Tongue (tissue), 2 donors: ENCODE data around the gene VWA8. TPM values are rescaled to one million over a fixed set of nuclear protein-coding genes. Genes with fewer than 3 reads are reported as not detected.
"Not testable (repeated sequence)": the region's sequence is repeated elsewhere in the genome, so short reads cannot be mapped to it uniquely, and the experiment has no call there.

ENCODE experiments used
- DNase-seq: peaks from one replicate; pipeline ENCODE4 v3.0.0-alpha.2; 2015
- total RNA-seq: library from RNA; depleted of rRNA; stranded (reverse); fragments of >200 nt; gene quantifications from one replicate; pipeline ENCODE4 v1.2.3, GENCODE V29; 2014

VWA8 gene
- total RNA-seq, 1 donor from 2014 or later = 43.3 TPM

DNA sequence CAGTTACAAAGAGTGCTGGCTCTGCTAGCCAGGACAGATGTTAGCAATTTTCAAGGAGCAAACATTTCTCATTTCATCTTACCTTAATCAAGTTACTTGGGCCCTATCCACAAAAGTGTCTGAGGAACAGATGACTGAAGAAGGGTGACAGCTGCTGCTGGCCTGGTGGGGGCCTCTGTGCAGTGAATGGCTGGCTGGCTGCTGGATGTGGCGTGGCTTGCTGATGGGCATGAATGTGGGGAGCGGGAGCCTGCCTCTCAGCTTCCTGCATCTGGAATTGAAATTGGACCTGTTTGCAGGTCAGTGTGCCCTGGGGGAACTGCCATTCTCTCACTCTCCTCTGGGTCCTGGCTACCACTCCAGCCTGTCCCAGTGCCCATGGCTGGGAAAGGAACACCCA, 408.9 kb downstream of the VWA8 start:
- DNase-seq = no peak

DNA sequence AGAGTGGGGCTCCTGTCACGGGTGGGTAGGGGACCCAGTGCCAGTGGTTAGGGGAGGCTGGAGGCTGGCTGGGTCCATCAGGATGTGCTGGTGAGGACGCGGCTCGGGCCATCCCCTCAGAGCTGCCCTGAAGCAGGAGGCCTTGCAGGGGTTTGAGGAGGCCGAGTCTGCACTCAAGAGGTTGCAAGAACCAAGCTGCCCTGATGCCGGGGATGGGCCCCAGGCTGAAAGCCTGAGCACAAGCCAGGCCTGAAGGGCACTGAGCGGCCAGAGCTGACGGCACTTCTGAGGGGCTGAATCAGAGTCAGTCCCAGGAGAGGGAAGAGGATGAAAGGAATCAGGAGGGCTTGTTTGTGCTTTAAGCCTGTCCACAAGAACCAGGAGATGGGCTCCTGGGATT, 410.6 kb downstream of the VWA8 start:
- DNase-seq = no peak

DNA sequence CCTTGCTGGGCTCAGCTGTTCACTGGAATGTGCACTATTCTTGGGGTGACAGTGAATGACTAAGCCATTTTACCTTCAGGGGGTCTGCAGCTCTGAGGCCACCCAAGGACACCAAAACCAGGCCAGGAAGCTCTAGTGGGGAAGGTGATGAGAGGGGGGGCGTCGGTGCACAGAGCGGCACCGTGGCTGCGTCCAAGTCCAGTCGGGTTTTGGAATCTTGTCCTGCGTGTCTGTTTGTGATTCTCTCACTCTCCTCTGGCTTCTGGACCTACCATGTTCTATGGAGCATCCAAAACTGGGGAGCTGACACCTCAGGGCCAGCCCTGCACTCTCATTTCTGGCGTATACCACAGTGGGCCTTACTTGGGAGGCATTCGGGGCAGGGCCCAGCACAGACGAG, 411.4 kb downstream of the VWA8 start:
- no peak for DNase-seq

DNA sequence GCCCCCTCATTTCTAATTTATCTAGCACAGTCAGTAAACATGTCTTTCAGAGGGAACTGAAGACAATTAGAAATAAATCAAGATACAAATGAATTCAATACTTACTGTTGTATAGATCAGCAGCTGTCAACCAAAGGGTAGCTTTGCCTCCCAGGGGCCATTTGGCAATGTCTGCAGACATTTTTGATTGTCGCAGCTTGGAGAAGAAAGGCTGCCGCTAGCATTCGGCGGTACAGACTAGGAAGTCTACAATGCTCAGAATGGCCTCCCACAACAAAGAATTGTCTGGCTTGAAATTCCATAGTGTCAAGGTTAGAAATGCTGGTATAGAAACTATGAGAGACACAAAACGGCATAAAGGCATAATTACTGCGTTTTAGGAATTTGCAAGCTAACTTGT, 412.0 kb downstream of the VWA8 start:
- DNase-seq = no peak

DNA sequence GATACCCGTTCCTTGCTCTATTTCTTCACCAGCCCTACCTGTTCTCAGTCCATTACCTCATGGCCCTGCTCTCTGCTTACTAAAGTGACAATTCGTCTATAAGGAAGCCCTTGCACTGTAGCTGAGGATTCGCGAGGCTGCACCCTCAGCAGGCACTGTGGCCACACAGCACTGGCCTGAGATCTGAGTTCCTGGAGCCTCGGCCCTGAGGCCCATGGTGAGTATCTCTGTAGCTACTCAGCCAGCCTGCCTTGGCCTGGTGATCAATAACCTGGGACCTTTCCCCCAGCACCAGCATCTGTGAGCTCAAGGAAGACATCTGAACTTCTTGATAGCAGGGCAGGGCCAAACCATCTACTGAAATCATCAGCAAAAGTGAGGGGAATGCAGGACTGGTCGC, 412.9 kb downstream of the VWA8 start:
- no peak for DNase-seq

DNA sequence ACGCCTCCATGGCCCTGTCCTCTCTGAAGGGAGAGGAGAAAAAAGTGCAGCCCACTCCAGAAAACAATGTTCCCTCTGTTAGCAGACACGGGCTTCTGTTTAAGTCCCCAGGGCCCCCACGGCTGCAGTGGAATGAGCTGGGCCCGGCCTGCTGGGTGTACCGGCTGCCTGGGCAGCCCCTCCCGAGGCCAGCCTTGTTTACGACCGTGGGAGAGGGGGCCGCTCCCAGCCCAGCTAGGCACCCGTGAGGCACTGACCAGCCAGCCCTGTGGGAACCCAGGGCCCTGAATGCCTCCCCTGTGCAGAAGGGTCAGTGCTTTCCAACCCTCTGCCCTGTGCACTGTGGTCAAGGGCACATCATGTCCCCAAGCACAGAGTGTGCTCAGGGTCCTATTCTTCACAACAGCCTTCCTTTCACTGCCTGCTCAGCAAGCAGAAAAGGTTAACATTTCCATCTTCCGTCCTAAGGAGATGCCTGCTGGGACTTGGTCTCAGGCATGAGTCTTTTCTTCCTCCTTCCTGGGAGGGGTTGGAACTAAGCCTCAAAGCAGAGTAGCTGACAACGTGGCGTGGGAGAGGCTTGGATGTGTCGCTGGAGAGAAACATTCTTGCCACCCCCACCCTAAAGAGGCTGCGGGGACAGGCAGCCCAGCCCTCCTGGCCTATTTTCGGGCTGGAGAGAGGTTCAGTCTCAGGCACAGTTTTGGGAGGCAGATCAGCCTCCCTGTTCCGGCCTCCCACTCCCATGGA, 413.5 kb downstream of the VWA8 start:
- DNase-seq = peak; percentile 55

DNA sequence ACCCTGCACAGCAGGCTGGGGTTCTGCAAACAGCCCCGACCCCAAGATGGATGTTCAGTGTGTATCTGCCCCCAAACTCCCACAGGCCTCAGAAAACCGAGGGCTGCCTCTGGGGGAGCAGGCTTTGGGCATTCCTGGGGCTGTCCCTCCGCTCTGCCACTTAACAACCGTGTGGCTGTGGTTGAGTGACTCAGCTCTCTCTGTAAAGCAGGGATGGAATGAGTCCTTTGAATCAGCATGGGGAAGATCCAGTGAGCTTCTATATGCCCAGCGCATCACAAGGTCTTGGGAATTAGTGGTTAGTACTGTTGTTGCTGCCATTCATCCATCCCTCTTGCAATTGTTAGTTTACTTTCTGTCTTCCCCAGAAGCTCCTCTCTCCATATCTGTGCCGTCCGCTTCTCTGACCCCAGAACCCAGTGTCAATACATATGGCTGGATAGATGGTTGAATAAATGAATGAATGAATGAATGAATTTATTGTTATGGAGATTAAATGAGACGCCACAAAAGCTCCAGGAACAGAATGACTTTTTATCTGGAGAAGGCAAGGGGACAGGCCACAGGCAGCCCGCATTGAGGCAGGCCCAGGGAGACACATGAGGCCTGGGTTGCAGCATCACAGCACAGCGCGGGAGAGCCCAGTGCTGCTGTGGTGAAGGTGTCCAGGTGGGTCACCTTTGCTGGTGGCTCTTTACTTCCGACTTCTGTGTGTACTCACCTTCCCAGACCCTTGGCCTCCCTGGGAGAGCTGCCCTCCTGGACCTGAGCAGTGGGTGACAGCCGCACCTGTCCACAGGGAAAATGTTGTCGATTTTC, 414.3 kb downstream of the VWA8 start:
- DNase-seq = no peak

DNA sequence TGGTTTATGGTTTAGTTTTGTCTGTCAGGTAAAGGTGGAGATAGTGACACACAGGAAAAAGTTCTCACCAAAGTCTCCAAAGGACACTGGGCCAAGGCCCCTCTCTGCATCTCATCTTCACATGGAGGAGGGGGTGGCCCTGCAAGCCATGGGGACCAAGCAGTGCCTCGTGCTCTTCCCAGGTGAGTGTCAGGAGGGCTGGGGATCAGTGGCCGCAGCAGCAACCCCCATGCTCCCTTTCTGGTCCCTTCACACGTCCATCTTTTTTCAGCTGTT, 415.5 kb downstream of the VWA8 start:
- DNase-seq = no peak

DNA sequence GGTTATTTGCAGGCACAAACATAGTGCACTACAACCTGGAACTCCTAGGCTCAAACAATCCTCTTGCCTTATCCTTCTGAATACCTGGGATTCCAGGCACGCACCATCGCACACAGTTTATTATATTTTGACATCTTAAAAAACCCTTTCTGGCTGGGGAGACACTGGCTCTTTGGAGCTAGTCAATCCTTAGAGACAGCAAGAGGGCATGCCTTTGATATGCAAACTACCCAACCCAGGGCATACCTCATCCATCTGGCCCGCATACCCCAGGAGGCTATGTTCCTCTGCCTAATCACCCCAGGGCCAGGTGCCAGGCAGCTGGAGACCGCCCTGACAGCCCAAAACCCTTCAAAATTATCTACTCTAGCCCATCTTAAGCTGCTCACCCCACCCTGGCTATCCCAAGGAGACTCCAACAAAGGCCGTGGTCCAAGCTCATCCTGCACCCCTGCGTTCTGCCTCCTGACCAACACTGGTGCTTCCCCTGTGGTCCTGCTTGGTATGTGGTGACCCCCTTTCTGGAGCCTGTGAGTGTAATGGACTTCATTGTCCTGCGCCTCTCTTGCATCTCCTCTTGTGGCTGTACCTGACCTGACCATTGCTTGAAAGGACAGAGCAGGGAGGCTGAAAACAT, 417.1 kb downstream of the VWA8 start:
- DNase-seq = no peak

DNA sequence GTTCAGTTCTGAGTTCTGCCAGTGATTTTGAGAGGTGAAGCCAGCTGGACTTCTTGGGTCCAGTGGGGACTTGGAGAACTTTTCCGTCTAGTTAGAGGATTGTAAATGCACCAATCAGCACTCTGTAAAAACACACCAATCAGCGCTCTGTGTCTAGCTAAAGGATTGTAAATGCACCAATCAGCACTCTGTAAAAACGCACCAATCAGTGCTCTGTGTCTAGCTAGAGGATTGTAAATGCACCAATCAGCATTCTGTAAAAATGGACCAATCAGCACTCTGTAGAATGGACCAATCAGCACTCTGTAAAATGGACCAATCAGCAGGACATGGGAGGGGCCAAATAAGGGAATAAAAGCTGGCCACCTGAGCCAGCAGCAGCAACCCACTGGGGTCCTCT, 418.1 kb downstream of the VWA8 start:
- DNase-seq = not testable (repeated sequence)

DNA sequence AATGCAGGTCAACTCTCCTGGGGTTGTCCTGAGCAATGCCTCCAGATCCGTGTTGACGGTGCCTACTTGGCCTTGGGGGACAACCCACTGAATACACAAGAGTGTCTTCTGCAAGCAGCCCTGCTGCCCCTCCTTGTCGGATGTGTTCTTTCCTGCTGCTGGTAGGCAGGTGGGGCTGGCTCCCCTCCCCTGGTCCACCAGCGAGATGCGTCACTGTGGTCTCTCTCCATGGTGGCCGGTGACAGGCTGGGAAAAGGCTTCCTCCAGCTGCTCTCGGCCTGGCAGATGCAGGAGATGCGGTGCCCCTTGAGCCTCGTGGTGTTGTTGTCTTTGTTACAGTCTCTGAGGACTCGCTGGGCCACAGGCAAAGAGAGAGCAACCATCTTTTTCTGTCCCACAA, 418.6 kb downstream of the VWA8 start:
- DNase-seq = no peak

DNA sequence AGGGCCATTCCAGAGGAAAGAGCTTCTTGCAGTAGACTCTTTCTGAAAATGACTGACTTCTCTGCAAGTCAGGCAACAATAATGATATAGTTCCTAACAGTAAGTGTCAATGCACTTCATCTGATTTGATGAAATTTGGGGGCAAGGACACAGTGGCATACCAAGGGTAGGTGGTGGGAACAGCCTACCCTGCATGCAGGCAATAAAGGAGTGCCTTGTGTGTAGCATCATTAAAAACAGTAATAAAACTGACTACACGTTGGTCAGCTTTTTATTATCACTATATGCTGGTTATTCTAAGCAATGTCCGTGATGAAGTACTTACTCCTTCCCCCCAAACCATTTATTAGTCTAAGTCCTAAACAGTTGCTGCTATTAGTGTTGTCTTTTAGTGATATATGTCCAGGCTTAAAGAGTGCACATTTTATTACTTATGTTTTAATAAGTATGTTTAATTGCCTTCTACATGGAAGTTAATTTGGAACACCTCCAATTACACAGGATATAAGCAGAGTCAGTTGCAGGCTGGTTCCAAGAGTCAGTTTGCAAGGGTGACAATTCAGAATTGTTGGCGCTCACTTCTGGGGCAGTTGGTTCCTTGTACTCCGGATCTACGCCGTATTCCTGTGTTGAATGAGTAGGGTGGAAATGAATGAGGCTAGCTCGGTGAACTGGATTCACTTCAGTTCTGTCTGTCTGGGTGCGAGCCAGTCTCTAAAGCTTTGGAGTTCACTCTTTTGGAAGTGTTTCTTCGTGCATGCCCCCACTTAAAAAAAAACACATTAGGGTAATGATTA, 419.6 kb downstream of the VWA8 start:
- DNase-seq = no peak

DNA sequence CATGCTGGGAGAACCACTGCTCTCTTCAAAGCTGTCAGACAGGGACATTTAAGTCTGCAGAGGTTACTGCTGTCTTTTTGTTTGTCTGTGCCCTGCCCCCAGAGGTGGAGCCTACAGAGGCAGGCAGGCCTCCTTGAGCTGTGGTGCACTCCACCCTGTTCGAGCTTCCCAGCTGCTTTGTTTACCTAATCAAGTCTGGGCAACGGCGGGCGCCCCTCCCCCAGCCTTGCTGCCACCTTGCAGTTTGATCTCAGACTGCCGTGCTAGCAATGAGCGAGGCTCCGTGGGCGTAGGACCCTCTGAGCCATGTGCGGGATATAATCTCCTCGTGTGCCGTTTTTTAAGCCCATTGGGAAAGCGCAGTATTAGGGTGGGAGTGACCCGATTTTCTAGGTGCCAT, 420.7 kb downstream of the VWA8 start:
- DNase-seq = not testable (repeated sequence)

DNA sequence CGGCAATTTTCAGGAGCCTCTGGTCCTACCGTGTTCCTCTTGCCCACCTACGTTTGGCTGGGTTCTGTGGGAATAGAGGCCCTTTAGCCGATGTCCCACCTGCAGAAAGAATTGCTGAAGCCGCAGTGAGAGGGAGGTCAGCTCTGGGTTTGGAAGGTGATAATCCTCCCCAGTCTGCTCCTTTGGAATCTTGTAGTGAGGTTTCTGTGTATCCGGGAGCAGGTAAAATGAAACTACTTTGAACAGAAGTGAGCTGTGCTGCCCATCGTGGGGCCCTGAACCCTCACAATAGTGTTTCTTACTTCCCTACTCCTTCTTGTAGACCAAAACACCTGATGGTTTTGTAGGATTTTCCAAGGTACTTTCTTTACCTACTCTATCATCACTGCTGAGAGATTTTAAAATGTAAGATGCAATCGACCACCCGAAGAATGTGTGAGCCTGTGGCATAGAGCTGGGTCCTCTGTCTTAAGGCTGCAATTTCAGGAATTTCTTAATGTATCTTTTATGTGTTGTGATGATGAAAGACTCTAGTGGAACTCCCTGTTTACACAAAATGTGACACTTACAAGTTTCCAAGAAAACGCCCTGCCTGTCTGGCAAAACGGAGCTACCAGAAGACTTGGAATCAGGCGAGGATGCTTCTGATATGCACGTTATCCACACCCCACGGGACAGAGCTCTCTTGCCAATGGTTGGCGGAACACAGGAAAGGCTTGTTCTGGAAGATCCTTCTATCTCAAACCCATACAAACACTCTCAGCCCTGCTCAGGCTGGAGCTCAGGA, 427.4 kb downstream of the VWA8 start:
- DNase-seq = no peak

DNA sequence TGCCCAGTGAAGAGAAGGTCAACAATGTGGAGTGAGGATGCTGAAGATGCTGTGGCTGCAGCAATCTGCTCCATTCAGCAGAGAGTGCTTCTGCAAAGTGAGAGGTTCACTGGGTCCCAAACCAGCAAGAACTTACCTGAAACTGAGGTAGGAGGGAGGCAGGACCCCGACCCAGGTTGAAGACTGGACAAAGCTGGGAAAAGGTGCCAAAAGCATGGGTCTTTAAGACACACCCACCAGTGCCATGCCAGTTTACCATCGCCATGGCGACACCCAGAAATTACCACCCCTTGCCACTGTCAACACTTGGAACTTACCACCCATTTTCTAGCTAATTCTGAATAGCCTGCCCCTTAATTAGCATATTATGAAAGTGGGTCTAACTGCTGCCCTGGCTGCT, 432.9 kb downstream of the VWA8 start:
- no peak for DNase-seq

DNA sequence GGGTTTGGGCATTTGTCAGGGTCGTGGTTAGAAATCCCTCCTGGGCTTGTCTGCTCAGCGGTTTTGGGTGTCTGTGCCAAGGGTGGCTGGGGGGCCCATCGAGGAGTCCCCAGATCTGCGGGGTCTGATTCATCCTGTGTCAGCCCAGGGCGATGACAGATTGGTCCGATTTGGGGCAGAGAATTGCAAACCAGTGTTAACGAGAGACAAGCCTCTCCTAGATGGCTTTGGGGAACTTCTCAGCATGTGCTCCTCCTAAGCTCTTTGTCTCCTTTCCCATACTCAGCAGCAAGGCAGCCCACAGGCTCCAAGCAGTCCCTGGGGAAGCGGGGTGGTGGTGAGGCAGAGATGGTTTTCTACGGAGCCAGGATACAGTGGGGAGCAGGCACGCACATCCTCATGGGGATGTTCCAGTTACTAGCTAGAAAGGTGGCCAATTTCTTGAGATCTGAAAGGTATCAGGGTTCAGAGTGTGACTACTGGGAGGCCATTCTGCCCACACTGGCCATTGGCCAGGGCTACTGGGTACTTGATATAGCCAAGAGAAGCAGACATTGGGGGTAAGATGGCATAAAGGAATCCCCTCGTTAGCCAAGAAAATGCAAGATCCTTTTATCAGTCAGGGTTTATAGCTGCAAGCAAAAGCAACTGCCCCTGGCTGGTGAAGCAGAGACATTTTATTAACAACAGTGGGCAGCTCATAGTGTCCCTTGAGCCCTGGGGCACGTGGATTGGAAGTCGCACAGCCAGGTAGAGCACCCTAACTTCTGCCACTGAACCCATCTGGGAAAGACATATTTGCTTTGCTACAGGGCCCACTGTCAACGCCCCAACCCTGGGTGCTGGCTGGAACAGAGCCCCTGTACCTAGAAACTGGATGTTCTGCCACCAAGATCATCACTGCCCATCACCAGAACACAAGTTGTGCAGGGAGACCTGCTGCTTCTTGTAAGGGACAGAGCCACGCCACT, 440.0 kb downstream of the VWA8 start:
- DNase-seq = no peak

DNA sequence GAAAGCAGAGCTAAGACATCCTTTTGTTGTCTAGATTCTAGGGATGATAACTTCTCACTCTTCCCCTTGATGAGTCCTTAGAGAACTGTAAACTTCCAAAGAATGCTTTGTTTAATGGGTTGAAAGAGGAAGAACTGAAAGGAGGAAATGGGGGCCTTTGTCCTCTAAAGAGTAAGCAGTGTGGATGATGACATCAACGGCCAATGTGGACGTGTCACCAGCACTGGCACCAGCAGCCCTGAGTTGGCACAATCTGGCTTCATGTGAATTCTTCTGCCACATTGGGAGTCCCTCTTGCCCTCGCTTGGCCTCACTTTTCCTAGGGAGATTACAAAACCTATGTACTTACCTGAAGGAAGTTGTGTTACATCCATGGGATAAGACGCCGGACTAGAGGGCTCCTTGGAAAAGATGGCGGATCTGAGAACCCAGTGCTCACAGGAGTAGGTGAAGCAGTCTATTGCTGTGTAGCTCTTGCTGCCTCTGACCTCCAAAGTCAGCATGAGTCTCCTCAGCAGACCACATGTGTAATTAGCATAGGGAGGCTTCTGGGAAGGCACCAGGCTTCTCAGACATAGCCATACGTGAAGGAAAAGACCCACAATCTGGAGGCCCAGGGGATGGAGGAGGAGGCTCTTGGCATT, 440.8 kb downstream of the VWA8 start:
- no peak for DNase-seq
